HG03520 (cell line): ENCODE data around the gene FRMD4A.

Experiments used
- ATAC-seq: cut with Tn5 transposase; IDR thresholded peaks from one replicate; pipeline ENCODE4 v1.9.1; 2021; ENCODE audit warnings: mild to moderate bottlenecking, moderate library complexity; ENCODE audit not compliant: unreplicated experiment

The FRMD4A gene

DNA sequence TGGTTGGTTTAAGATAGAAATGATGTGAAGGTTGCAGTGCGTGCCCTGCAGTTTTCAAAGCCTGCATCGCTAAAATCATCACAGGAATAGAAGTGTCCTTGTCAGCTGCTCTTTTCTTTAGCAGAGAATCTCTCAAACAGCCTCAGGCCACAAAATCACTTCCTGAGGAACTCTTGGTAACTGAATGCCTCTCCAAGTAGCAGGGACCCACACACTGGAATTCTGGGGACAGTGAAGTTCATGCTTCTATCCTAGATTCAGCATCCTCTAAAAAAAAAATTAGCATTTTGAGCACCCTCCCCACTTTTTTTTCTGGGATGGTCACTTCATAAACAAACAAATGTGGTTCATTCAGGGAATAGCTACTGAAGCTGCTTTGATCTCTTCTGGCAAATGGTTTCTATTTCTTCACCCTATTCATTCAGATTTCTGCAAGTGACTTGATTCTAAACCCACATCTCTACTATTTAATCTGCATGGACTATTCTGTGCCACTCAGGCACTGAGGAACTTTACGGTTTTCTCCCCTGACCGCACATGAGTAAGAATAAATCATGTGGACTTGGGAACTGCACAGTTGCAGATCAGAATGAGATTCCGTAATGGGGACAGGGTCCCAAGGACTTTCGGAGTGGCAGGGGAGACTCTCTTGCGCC lies 306.9 kb downstream of the FRMD4A start:
- no peak for ATAC-seq

DNA sequence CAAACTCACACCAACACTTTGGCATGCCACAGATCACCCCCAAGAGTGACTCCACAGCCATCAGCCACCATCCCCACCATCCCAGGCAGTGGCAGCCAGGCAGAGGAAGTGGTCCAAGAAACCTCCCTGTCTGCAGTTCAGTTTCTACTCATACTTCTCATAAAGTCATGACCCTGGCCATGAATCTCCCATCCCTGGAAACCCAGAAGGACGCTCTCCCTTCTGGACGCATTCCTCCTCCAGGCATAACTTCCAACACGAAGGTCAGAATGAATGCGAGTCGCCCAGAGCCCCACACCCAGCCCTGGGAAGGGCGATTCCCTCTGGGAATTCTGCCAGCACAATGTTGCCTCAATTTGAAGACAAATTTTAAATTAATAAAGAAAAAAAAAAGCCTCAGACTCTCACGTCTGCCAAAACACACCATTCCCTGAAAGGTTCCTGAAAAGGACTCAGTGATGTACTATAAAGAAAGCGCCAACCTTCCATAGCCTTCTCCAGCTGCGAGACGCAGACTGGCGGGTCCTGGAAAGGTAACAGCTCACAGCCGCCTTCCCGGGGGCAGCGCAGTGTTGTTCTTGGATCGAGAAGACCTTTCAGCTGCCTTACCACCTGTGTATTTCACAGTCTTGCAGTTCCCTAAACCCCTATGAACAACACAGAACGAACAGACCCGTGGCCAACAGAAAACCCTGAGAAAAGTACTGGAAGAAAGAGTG lies 307.6 kb downstream of the FRMD4A start:
- ATAC-seq, result no peak

DNA sequence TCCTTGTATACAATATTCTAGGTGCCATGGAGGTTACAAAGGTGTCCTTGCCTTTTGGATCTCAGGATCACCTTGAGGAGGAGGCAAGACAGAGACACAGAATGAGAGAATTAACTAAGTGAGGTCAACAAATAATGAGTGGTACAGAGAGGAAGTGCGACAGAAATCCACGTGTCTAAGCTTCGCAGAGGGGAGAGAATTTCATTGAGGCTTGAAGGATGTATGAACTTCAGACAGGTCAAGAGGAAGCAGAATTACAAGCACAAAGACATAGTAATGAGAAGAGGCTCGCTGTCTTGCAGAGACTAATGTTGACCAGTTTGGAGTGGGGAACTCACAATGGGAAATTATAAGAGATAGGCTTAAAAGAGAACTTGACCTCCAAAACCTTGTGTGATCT lies 308.7 kb downstream of the FRMD4A start:
- no peak for ATAC-seq

- no peak for ATAC-seq
These were observed 310.6 kb downstream of the FRMD4A start for GRCh38 chr10:14020037-14020664.

DNA sequence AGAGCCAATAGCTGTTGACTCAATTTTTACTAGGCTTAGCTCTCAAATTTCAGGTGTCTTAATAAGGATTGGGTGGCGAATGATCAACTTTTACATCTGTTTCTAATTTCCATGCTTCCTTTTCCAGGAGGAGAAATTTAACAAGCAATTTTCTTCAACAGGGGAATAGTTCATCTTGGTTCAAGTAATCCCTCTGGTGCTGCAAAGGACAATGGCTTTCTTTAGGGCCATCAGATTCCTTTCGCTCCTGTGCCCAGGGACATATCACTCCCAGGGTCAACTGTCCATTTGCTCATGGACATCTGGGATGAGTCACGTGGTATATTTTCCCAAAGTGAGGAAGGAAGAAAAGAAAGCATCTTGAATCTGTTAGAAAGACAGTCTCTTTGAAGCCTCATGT lies 313.3 kb downstream of the FRMD4A start:
- ATAC-seq, result no peak

- ATAC-seq, result no peak
These were observed 313.8 kb downstream of the FRMD4A start for GRCh38 chr10:14016931-14017333.

GRCh38 chr10:14016011-14016536 lies 314.6 kb downstream of the FRMD4A start:
- no peak for ATAC-seq

- no peak for ATAC-seq
These were observed 316.3 kb downstream of the FRMD4A start for GRCh38 chr10:14014423-14014822.

GRCh38 chr10:14010769-14011574 lies 319.8 kb downstream of the FRMD4A start:
- no peak for ATAC-seq

- ATAC-seq, result no peak
These were observed 320.6 kb downstream of the FRMD4A start for GRCh38 chr10:14010101-14010558.

DNA sequence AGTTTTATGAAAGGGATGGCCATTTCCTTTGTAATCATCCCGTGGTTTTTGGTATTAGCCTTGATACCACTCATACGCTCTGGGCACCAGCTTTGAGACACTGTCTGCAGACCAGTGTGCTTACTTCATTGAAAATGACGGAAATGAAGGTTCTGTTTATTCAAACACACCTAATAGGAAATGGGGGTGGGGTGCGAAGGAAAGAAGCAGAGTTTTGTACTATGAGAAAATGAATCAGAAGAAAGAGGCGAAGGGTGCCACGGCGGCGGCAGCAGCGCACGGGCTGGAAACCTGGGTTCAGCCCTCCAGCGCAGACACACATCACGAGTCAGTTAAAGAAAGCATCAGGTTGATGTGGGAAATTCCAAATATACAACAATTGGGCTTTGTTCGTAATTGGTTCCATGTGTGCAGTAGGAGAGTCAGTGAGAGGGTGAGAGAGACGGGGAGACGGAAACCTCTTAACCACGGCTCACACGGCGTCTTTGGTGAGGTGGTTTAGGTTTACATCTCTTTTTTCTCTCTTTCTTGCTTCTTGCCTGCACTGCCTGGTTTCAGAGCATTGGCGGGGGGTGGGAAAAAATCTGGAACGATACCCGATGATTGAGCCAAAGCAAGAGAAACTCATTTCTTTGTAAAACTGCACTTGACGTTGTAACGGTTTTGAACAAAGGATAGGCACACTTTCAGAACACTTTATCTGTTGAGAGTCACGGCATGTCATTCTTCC lies 321.2 kb downstream of the FRMD4A start:
- ATAC-seq, result no peak

GRCh38 chr10:14008740-14009080 lies 322.0 kb downstream of the FRMD4A start:
- no peak for ATAC-seq

DNA sequence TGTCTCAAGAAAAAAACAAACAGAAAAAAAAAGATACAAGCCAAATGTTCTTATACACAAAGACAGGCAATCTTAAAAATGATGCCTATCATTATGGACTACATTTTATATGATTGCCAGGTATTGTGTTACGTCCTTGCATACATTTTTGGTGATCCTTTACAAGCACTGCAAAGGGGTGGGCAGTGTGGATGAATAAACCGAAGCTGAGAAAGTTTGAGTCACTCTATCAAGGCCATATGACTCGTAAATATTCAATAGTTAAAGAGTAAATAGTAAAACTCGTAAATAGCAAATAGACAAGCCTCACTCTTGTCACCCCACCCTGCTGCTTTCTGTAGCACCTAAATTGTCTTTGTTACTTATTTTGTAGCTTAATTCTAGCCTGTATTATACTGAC lies 326.2 kb downstream of the FRMD4A start:
- ATAC-seq, result no peak

- ATAC-seq, result no peak
These were observed 327.1 kb downstream of the FRMD4A start for GRCh38 chr10:14003517-14004184.

- ATAC-seq, result no peak
These were observed 329.3 kb downstream of the FRMD4A start for GRCh38 chr10:14001298-14002040.

DNA sequence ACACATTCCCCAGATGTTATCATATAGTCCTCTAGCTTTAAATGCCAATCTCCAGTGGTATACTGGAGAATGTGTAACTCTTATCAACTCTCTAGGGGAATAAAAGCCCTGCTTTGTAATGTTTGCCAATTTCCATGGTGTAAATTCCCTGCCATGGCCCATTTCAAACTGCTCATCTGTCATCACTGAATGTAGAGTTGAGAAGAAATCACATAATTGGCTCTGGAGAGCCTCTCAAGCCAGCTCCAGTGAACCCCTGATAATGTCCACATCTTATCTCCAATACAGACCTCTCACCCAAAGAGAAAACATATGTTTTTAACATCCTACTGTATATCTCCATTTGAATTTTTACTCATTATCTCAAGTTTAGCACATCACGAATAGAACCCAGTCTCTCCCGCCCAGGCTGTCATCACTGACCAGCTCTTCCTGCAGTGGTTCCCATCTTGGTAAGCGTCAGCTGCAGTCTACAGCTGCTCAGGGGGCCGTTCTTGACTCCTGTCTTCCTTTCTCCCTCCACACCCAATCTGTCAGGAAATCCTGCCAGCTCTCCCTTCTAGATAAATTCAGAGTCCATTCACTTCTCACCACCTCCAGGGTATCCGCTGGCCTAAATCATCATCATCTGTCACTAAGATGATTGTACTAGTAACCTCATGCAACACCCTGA lies 332.4 kb downstream of the FRMD4A start:
- no peak for ATAC-seq

DNA sequence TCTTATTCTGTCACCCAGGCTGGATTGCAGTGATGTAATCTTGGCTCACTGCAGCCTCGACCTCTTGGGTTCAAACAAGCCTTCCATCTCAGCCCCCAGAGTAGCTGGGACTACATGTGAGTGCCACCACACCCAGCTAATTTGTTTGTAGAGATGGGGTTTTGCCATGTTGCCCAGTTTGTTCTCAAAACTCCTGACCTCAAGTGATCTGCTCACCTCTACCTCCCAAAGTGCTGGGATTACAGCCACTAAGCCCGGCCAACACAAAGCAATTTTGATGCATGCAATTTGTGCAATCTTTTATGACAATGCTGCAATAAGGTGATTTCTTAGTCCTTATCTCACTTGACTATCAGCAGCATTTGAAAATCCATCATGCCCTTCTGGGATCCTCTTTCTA lies 333.1 kb downstream of the FRMD4A start:
- ATAC-seq, result no peak

DNA sequence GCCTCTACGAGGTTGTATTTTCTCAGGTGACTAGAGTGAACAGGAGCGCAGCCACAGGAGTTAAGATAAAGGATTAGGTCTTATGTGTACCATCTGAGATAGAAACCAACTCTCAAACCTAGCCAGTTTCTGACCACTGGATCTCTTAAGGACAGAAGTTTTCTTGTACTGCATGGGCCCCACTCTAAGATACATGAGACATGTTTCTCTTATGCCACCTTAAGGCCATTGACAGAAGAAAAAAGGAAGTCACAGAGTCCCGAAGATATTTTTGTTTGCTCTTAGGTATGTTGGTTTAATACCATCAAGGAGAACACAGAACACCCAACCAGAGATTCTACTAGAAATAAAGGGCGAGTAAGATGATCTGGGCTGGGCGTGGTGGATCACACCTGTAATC lies 335.8 kb downstream of the FRMD4A start:
- ATAC-seq, result no peak

DNA sequence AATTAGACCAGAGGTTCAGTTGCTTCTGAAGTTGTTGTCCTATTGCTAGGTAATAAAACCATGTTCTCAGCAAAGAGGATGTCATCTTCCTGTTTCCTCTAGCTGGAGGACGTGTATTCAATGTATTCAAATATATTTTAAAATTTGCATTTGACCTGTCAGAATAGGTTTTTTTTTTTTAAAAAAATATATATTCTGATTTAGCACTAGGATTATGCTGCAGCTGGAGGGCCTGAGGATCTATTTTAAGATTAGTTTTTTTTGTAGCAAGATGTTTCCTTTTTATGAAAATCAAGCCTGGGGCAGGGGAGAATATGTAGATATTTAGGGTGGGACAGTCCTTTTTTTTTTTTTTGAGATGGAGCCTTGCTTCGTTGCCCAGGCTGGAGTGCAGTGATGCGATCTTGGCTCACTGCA lies 337.0 kb downstream of the FRMD4A start:
- ATAC-seq, result no peak
